ENCODE results near the gene TMIE.

Gene TMIE

GRCh38 chr3:46678280-46678679 lies 22.9 kb upstream of the TMIE start:
- DNase-seq (ENCODE audit: low read depth) = no peak
- H3K4me3 ChIP-seq (ENCODE audit: low read depth, low read length) = no peak overlapping the region

DNA sequence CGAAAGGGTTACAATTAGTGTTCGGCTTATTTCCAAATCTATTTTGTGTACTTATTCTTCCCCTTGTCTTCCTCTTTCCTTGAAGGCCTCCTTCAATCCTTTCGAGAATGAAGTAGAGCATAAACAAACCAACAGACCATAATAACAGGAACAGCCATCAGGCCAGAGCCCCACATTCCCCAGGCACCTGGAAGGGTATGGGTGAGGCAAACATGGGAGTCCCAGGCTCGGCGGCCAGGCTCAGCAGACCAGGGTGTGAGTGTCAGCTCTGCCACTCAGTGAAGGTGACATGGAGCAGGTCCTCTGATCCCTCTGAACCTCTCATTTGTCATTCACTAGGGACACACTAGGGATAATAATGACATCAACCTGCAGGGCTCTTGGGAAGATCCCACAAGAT lies 21.5 kb upstream of the TMIE start:
- TF ChIP-seq, protein P1, sequence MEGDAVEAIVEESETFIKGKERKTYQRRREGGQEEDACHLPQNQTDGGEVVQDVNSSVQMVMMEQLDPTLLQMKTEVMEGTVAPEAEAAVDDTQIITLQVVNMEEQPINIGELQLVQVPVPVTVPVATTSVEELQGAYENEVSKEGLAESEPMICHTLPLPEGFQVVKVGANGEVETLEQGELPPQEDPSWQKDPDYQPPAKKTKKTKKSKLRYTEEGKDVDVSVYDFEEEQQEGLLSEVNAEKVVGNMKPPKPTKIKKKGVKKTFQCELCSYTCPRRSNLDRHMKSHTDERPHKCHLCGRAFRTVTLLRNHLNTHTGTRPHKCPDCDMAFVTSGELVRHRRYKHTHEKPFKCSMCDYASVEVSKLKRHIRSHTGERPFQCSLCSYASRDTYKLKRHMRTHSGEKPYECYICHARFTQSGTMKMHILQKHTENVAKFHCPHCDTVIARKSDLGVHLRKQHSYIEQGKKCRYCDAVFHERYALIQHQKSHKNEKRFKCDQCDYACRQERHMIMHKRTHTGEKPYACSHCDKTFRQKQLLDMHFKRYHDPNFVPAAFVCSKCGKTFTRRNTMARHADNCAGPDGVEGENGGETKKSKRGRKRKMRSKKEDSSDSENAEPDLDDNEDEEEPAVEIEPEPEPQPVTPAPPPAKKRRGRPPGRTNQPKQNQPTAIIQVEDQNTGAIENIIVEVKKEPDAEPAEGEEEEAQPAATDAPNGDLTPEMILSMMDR (IDR thresholded peaks at IDR 0.05; ENCODE audit: control insufficient read depth, extremely low read depth, insufficient read depth) = no peak
- no peak overlapping the region for H3K4me3 ChIP-seq (ENCODE audit: low read depth, low read length)
- no peak for DNase-seq (ENCODE audit: low read depth)

More at GRCh38 chr3:46678280-46678679, 22.9 kb upstream of the TMIE start:
- TF ChIP-seq, protein P1 (IDR thresholded peaks at IDR 0.05; ENCODE audit: control insufficient read depth, extremely low read depth, insufficient read depth) = no peak

- TF ChIP-seq, protein P1 (IDR thresholded peaks at IDR 0.05; ENCODE audit: control insufficient read depth, extremely low read depth, insufficient read depth) = no peak
- H3K4me3 ChIP-seq (ENCODE audit: low read depth, low read length) = no peak overlapping the region
- DNase-seq (ENCODE audit: low read depth) = no peak
Measured at GRCh38 chr3:46680298-46680826, 20.8 kb upstream of the TMIE start.

DNA sequence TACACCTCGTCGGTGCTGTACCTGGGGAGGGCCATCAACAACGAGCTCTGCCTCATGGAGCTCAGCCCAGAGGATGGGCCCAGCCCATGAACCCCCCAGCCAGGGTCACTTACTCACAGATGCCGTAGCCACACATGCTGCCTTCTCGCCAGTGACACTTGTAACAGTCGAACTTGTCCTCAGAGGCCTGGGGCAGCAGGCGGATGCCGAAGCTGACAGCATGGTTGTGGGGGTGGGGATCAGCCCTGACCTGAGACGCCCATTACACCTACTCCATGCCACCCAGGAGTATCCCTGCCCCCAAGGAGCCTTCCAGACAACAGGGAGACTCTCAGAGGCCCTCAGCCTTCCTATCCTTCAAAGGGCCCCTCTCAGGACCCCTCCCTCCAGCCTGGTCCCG lies 19.8 kb upstream of the TMIE start:
- TF ChIP-seq, protein P1 (IDR thresholded peaks at IDR 0.05; ENCODE audit: control insufficient read depth, extremely low read depth, insufficient read depth) = no peak
- H3K4me3 ChIP-seq (ENCODE audit: low read depth, low read length) = no peak overlapping the region
- DNase-seq (ENCODE audit: low read depth) = no peak

DNA sequence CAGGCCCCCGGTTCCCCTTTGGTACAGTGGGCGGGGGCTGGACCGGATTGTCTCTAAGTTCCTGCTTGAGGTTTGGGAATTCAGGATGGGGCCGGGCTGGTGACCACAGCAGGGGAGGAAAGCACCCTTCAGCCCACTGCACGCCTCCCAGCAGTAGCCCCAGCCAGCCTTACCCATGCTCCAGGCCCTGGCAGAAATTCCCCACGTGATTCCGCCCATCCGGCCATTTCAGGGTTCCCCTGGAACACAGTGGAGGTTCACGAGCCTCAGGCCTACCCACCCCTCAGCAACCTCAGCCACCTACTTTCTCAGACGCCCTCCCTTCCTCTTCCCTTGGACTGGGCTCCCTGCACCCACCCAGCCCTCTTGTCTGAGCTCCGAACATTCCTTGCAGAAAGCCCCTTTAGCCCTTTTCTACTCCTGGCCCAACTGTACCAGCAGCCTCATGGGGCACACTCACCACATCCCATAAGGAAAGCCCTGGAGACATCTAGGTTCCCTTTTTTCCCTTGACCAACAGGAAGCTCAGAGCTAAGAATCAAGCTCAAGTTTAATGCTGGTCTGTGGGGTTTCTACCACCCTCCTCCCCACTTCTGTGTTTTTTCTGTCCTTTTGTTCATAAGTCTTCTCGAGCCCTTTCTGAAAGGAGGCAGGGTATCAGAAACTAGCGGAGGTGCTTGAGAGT lies 19.2 kb upstream of the TMIE start:
- H3K4me3 ChIP-seq (ENCODE audit: low read depth, low read length) = no peak overlapping the region
- DNase-seq (ENCODE audit: low read depth) = no peak
- TF ChIP-seq, protein P1 (IDR thresholded peaks at IDR 0.05; ENCODE audit: control insufficient read depth, extremely low read depth, insufficient read depth) = no peak

DNA sequence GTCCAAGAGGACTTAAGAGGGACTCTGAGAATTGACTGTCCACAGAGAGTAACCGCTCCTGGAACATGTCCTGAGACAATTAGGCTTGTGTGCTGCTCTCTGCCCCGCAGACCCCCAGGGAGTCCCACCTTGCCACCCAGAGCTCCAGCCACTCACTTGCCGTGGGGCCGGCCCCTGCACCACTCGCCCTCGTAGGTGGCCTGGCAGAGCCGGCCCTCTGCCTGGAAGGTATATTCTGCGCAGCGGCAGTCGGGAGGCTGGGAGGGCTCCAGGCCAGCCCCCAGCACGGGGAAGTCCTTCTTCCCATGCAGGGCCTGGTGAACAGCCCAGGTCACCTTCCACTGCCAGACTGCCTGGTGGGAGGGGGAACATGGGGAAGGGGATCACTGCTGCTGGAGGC lies 18.2 kb upstream of the TMIE start:
- TF ChIP-seq, protein P1 (IDR thresholded peaks at IDR 0.05; ENCODE audit: control insufficient read depth, extremely low read depth, insufficient read depth) = no peak
- DNase-seq (ENCODE audit: low read depth) = no peak
- H3K4me3 ChIP-seq (ENCODE audit: low read depth, low read length) = no peak overlapping the region

GRCh38 chr3:46684891-46685290 lies 16.3 kb upstream of the TMIE start:
- TF ChIP-seq, protein P1 (IDR thresholded peaks at IDR 0.05; ENCODE audit: control insufficient read depth, extremely low read depth, insufficient read depth) = no peak
- H3K4me3 ChIP-seq (ENCODE audit: low read depth, low read length) = no peak overlapping the region
- no peak for DNase-seq (ENCODE audit: low read depth)

Measured in LNCaP clone FGC (cell line).